ENCODE results near the gene GLS.

GLS gene

GRCh38 chr2:190881598-190882410 is 1.2 kb downstream of the GLS start (continued):
- TF ChIP-seq ZNF704 (tag by site-specific recombination; IDR thresholded peaks at IDR 0.05) (no peak), ZNF629 (tag by site-specific recombination; IDR thresholded peaks at IDR 0.05) (peak; percentile 99), ZBTB44 (tag by site-specific recombination; IDR thresholded peaks at IDR 0.05) (no peak), ZNF138 (tag by site-specific recombination; IDR thresholded peaks at IDR 0.05; ENCODE audit: borderline replicate concordance) (no peak), SETDB1 (IDR thresholded peaks at IDR 0.05; ENCODE audit: insufficient read length, low read length) (no peak), ZBTB7A (tag by site-specific recombination; IDR thresholded peaks at IDR 0.05; ENCODE audit: low read depth) (no peak), ZBTB48 (tag by site-specific recombination; IDR thresholded peaks at IDR 0.05) (peak; percentile 15; the same call in 1 of the 2 replicates), GFI1B (tag by site-specific recombination; IDR thresholded peaks at IDR 0.05) (no peak), ZNF776 (tag by site-specific recombination; IDR thresholded peaks at IDR 0.05; ENCODE audit: borderline replicate concordance) (no peak), MZF1 (tag by site-specific recombination; IDR thresholded peaks at IDR 0.05; ENCODE audit: borderline replicate concordance) (no peak), ZNF639 (tag by site-specific recombination; IDR thresholded peaks at IDR 0.05) (no peak), ZNF157 (tag by site-specific recombination; IDR thresholded peaks at IDR 0.05) (no peak), ZNF791 (tag by site-specific recombination; IDR thresholded peaks at IDR 0.05) (no peak), BCL6B (tag by site-specific recombination; IDR thresholded peaks at IDR 0.05) (no peak), PRDM4 (tag by site-specific recombination; IDR thresholded peaks at IDR 0.05) (no peak), ZBTB49 (tag by site-specific recombination; IDR thresholded peaks at IDR 0.05; ENCODE audit: low read depth) (no peak), ZNF692 (tag by site-specific recombination; IDR thresholded peaks at IDR 0.05) (peak; percentile 80), ZNF302 (tag by site-specific recombination; IDR thresholded peaks at IDR 0.05; ENCODE audit: low read depth) (no peak), ZNF350 (tag by site-specific recombination; IDR thresholded peaks at IDR 0.05) (no peak), ZNF280D (tag by site-specific recombination; IDR thresholded peaks at IDR 0.05) (no peak), ZNF530 (tag by site-specific recombination; IDR thresholded peaks at IDR 0.05; ENCODE audit: low read depth) (no peak), ZNF341 (tag by site-specific recombination; IDR thresholded peaks at IDR 0.05; ENCODE audit: low read depth) (peak; percentile 68), ZNF211 (tag by site-specific recombination; IDR thresholded peaks at IDR 0.05; ENCODE audit: low read depth) (no peak)

Measured in HEK293 (cell line).